ENCODE measurements around the gene IRX4. TPM values are rescaled to one million over a fixed set of nuclear protein-coding genes. Genes with fewer than 3 reads are reported as not detected.
"Not testable (repeated sequence)": the region's sequence is repeated elsewhere in the genome, so short reads cannot be mapped to it uniquely, and the experiment has no call there.

IRX4 gene
- total RNA-seq, 6 donors from 2014 or later, result 1.7 TPM; not detected in 5

DNA sequence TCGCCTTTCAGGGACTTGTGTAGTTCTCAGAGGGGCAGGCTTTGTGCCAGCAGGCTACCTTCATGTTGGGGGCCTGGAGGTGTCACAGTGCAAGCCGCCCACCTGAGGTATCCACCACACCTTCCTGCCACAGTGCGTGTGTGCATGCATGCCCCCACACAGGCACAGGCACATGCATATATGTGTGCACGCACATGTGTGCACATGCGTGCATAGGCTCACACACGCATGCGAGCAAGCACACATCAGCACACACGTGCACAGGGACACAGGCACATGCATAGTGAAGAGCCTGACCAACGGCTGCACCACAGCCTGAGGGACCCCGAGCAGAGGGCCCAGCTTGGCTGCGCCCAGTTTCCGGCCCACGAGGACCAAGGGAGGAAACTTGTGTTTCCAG, 36.1 kb downstream of the IRX4 start:
- TF ChIP-seq CTCF (IDR thresholded peaks at IDR 0.05) (no peak), EP300 (IDR thresholded peaks at IDR 0.05) (no peak), POLR2A (IDR thresholded peaks at IDR 0.05) (no peak), POLR2AphosphoS5 (IDR thresholded peaks at IDR 0.05) (no peak)
- peaks cover 0 to 6% (median 0%) of the 10 kb centered on the region in 4 donors for H3K4me1 ChIP-seq
- no peak overlapping the region for H3K4me3 ChIP-seq
- peaks cover 0 to 6% (median 3%) of the 10 kb centered on the region in 4 donors for H3K27me3 ChIP-seq
- 90 to 100% methylated on average over 2 to 13 of the region's 13 CpGs for WGBS, 2 donors
- DNase-seq (peak in 1 of 2 donors; percentile 55), ATAC-seq (ENCODE audit: low FRiP score in 2 of 2) (no peak)
- H3K27ac ChIP-seq, result no peak overlapping the region
- H3K36me3 ChIP-seq, result no peaks in the 10 kb centered on the region
- no peaks in the 10 kb centered on the region for H3K9me3 ChIP-seq

DNA sequence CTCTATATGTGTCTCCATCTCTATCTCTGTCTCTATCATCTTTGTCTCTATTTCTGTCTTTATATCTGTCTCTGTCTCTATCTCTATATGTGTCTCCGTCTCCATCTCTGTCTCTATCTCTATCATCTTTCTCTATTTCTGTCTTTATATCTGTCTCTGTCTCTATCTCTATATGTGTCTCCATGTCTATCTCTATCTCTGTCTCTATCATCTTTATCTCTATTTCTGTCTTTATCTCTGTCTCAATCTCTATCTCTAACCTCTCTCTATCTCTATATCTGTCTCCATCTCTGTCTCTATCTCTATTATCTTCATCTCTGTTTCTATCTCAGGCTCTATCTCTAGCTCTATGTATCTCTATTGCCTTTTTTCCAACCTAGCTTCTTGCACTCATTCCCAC, 37.0 kb downstream of the IRX4 start:
- ATAC-seq (ENCODE audit: low FRiP score in 2 of 2), result no peak
- peaks cover 0 to 5% (median 0%) of the 10 kb centered on the region in 4 donors for H3K27me3 ChIP-seq
- 62 to 92% methylated on average over 1 of the region's 1 CpG for WGBS, 2 donors

DNA sequence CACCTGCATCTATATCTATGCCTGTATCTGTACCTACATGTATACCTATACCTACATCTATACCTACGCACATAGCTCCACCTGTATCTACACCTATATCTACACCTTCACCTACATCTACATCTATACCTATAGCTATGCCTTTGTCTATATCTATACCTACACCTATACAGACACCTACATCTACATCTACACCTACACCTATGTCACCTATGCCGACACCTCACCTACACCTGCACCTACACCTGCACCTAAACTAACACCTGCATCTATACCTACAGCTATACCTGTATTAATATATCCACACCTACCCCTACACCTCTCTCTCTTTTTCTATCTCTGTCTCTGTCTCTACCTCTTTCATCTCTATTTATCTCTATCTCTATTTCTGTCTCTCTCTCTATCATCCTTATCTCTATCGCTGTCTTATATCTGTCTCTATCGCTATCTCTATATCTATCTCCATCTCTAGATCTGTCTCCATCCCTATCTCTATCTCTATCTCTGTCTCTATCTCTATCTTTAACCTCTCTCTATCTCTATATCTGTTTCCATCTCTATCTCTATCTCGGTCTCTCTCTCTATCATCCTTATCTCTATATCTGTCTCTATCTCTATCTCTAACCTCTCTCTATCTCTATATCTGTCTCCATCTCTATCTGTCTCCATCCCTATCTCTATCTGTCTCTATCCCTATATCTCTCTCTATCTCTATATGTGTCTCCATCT, 37.9 kb downstream of the IRX4 start:
- ATAC-seq (ENCODE audit: low FRiP score in 2 of 2) (no peak), DNase-seq (no peak)
- H3K4me1 ChIP-seq, result no peaks in the 10 kb centered on the region
- no peak overlapping the region for H3K4me3 ChIP-seq
- peaks cover 0 to 5% (median 0%) of the 10 kb centered on the region in 4 donors for H3K27me3 ChIP-seq
- no peak overlapping the region for H3K27ac ChIP-seq
- whole genome bisulfite sequencing, 2 donors, result 94 to 96% methylated on average over 5 of the region's 5 CpGs
- H3K36me3 ChIP-seq, result no peaks in the 10 kb centered on the region
- no peaks in the 10 kb centered on the region for H3K9me3 ChIP-seq
- TF ChIP-seq POLR2A (IDR thresholded peaks at IDR 0.05) (no peak), POLR2AphosphoS5 (IDR thresholded peaks at IDR 0.05) (no peak), EP300 (IDR thresholded peaks at IDR 0.05) (no peak), CTCF (IDR thresholded peaks at IDR 0.05) (no peak)

More for the DNA sequence above, 37.0 kb downstream of the IRX4 start:
- no peaks in the 10 kb centered on the region for H3K4me1 ChIP-seq
- H3K4me3 ChIP-seq, result no peak overlapping the region
- no peak overlapping the region for H3K27ac ChIP-seq
- DNase-seq, result no peak
- no peaks in the 10 kb centered on the region for H3K36me3 ChIP-seq
- TF ChIP-seq EP300 (IDR thresholded peaks at IDR 0.05) (no peak), POLR2A (IDR thresholded peaks at IDR 0.05) (no peak), POLR2AphosphoS5 (IDR thresholded peaks at IDR 0.05) (no peak), CTCF (IDR thresholded peaks at IDR 0.05) (no peak)
- H3K9me3 ChIP-seq, result no peaks in the 10 kb centered on the region

GRCh38 chr5:1843761-1844160, 39.0 kb downstream of the IRX4 start:
- not testable (repeated sequence) for H3K27me3 ChIP-seq; H3K4me3 ChIP-seq; H3K36me3 ChIP-seq; H3K9me3 ChIP-seq; DNase-seq; H3K27ac ChIP-seq; ATAC-seq (ENCODE audit: low FRiP score in 2 of 2); H3K4me1 ChIP-seq
- 85 to 95% methylated on average over 10 of the region's 10 CpGs for WGBS, 2 donors

- no peaks in the 10 kb centered on the region for H3K36me3 ChIP-seq
- H3K9me3 ChIP-seq, result no peaks in the 10 kb centered on the region
- WGBS, 2 donors, result 55 to 59% methylated on average over 17 of the region's 17 CpGs
- TF ChIP-seq POLR2AphosphoS5 (IDR thresholded peaks at IDR 0.05), result no peak
- no peak for TF ChIP-seq POLR2A (IDR thresholded peaks at IDR 0.05)
- no peak for TF ChIP-seq CTCF (IDR thresholded peaks at IDR 0.05)
- no peak for TF ChIP-seq EP300 (IDR thresholded peaks at IDR 0.05)
- no peaks in the 10 kb centered on the region for H3K4me1 ChIP-seq
- no peak overlapping the region for H3K4me3 ChIP-seq
- H3K27ac ChIP-seq, result no peak overlapping the region
- no peak for ATAC-seq (ENCODE audit: low FRiP score in 2 of 2)
- peaks cover 0 to 5% (median 0%) of the 10 kb centered on the region in 4 donors for H3K27me3 ChIP-seq
- DNase-seq, result no peak
Observed at GRCh38 chr5:1842004-1842819, 40.5 kb downstream of the IRX4 start.
